BLaER1 (cell line): ENCODE data around the gene CRABP2.

Source experiments
- H3K27ac ChIP-seq: shearing (Covaris generic); formaldehyde crosslinking; 2 replicates; pipeline ENCODE4 v1.8.1; 2022
- H3K27me3 ChIP-seq: shearing (Covaris generic); formaldehyde crosslinking; 2 replicates; pipeline ENCODE4 v1.8.1; 2022
- H3K36me3 ChIP-seq: shearing (Covaris generic); formaldehyde crosslinking; 2 replicates; pipeline ENCODE4 v1.8.1; 2022
- H3K4me1 ChIP-seq: shearing (Covaris generic); formaldehyde crosslinking; 2 replicates; pipeline ENCODE4 v1.8.1; 2022
- H3K4me2 ChIP-seq: shearing (Covaris generic); formaldehyde crosslinking; 2 replicates; pipeline ENCODE4 v1.8.1; 2022
- H3K4me3 ChIP-seq: shearing (Covaris generic); formaldehyde crosslinking; 2 replicates; pipeline ENCODE4 v1.8.1; 2022
- H3K9ac ChIP-seq: shearing (Covaris generic); formaldehyde crosslinking; 2 replicates; pipeline ENCODE4 v1.8.1; 2022
- H3K9me3 ChIP-seq: shearing (Covaris generic); formaldehyde crosslinking; 2 replicates; pipeline ENCODE4 v1.8.1; 2022
- H4K20me1 ChIP-seq: shearing (Covaris generic); formaldehyde crosslinking; 2 replicates; pipeline ENCODE4 v1.8.1; 2022
- Cebpa-rat ChIP-seq: shearing (Covaris generic); IDR thresholded peaks from 2 replicates; pipeline ENCODE4 v1.8.1; 2022

Gene CRABP2

DNA sequence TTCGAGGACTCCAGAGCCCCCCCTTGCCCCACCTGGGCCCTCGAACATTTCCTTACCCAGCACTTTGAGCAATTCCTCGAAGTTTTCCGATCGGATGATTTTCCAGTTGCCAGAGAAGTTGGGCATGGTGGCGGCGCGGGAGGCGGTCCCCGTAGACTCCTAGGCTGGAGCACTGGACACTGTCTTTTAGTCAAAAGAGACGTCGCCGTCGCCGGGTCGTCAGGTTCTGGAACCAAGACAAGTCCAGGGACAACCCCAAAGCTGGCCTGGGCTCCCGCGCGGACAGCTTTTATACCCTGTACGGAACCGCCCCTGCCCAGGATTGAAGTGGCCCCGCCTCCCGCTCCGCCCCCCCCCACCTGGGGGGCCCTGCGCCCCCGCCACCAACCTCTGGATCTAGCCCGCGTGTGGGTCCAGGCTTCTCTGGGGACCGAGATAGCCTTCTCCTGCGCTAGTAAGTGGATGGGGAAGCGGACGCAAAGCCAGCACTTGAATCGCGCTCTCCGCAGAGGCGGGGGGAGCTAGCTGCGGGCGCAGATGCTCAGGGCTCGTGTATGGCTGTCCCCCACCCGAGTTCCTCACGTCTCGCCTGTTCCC is at the start of gene CRABP2:
Gene CRABP2, minus strand, starts transcription at position 263 of the 597 bp plus-strand sequence. Its CDS starts 137 bp downstream, at position 126.
- Histone ChIP-seq H3K4me1 (peaks cover 36% of the 10 kb centered on the region), H3K36me3 (no peaks in the 10 kb centered on the region), H3K27me3 (peaks cover 38% of the 10 kb centered on the region), H3K27ac (peak within 1 kb of the TSS; percentile 81), H4K20me1 (no peaks in the 10 kb centered on the region; the same call in none of the 2 replicates), H3K4me3 (peak within 1 kb of the TSS; percentile 69), H3K9me3 (no peaks in the 10 kb centered on the region), H3K9ac (peak within 1 kb of the TSS; percentile 77), H3K4me2 (peak within 1 kb of the TSS; percentile 99)
- no peak for TF ChIP-seq Cebpa-rat

GRCh38 chr1:156754219-156754618 is 48.8 kb upstream of the CRABP2 start:
- Histone ChIP-seq H3K9me3 (no peaks in the 10 kb centered on the region), H3K36me3 (peaks cover 6% of the 10 kb centered on the region; the same call in 1 of the 2 replicates), H3K27ac (peak overlapping the region; percentile 98), H3K4me2 (peak overlapping the region; percentile 94), H3K27me3 (no peaks in the 10 kb centered on the region), H3K9ac (peak overlapping the region; percentile 100; the same call in 1 of the 2 replicates), H3K4me3 (peak overlapping the region; percentile 12; the same call in 1 of the 2 replicates), H4K20me1 (no peaks in the 10 kb centered on the region), H3K4me1 (peaks cover 36% of the 10 kb centered on the region)
- TF ChIP-seq Cebpa-rat: 0 out of 2 replicates have a peak, but pooled peaks have one; percentile 16

- TF ChIP-seq Cebpa-rat: 0 out of 2 replicates have a peak, but pooled peaks have one; percentile 27
- Histone ChIP-seq H3K4me1 (peaks cover 42% of the 10 kb centered on the region), H3K4me3 (peak overlapping the region; percentile 84), H3K27ac (peak overlapping the region; percentile 98), H3K9ac (peak overlapping the region; percentile 100), H3K9me3 (no peaks in the 10 kb centered on the region), H3K4me2 (peak overlapping the region; percentile 94), H3K36me3 (peaks cover 18% of the 10 kb centered on the region; the same call in 1 of the 2 replicates), H4K20me1 (peaks cover 2% of the 10 kb centered on the region; the same call in 1 of the 2 replicates), H3K27me3 (no peaks in the 10 kb centered on the region)
Measured at GRCh38 chr1:156752843-156753482, 47.6 kb upstream of the CRABP2 start.

DNA sequence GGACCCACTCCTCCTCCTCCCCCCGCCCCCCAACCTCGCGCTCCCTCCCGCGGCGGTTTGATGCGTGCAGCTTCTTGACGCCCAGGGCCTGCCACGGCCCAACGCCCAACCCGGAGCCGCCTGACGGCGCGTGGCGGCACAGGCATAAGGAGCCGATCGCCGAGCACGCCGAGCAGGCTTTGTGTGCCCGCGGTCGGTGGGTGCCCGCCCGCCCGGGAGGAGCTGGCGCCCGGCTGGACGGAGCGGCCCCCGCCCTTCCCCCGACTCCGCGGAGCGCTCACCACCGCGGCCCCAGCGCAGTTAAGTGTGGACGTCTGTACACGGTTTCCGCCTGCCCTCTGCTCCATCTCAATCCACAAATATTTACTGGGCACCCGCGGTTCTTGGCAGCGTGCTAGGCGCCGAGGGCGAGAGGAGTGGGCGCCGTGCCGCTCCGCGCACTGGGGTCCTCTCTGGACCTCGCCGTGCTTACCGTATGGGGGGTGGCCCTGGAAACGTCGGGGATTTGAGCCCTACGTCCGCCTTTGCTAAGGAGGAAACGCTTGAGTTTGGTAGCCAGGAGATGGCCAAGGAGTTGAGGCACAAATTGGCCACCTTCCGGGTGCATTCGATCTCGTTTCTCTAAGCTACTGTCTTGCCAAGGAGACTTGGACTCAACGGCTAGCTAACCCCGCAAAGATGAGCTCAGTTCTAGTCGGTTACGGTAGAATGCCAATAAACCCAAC is 46.5 kb upstream of the CRABP2 start:
- no peak for TF ChIP-seq Cebpa-rat
- Histone ChIP-seq H3K4me3 (peak overlapping the region; percentile 84), H3K27ac (peak overlapping the region; percentile 98), H4K20me1 (peaks cover 10% of the 10 kb centered on the region), H3K36me3 (peaks cover 18% of the 10 kb centered on the region; the same call in 1 of the 2 replicates), H3K9ac (peak overlapping the region; percentile 100), H3K4me2 (peak overlapping the region; percentile 94), H3K27me3 (no peaks in the 10 kb centered on the region), H3K4me1 (peaks cover 46% of the 10 kb centered on the region), H3K9me3 (no peaks in the 10 kb centered on the region)

DNA sequence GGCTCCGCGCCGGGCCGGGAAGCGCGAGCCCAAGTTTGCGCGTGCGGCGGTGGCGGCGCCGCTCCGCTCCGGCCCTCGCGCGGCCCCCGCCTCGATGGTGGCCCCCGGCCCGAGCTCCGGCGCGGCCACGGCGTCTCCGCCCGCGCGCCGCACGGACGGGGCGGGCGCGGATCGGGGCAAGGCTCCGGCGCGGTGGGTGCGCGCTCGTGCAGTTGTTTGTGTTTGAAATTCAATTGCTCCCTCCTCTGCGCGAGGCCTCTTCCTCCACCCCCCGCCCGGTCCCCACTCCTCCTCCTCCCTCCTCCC is 46.0 kb upstream of the CRABP2 start, which contains the start of gene HDGF:
Gene HDGF, minus strand, starts transcription at position 225 of the 306 bp plus-strand sequence. CDS start 246 bp downstream, outside the sequence.
- H3K4me1 ChIP-seq: peaks cover 51% of the 10 kb centered on the region
- peak within 1 kb of the TSS; percentile 96 for H3K4me2 ChIP-seq
- no peaks in the 10 kb centered on the region for H3K9me3 ChIP-seq
- H3K27ac ChIP-seq: peak within 1 kb of the TSS; percentile 98
- no peaks in the 10 kb centered on the region for H3K27me3 ChIP-seq
- peaks cover 16% of the 10 kb centered on the region for H4K20me1 ChIP-seq
- H3K9ac ChIP-seq: peak within 1 kb of the TSS; percentile 100
- H3K36me3 ChIP-seq: peaks cover 18% of the 10 kb centered on the region; the same call in 1 of the 2 replicates
- H3K4me3 ChIP-seq: peak within 1 kb of the TSS; percentile 84
- TF ChIP-seq Cebpa-rat: no peak

- peaks cover 23% of the 10 kb centered on the region for H3K36me3 ChIP-seq
- H3K4me3 ChIP-seq: peak overlapping the region; percentile 84
- peak overlapping the region; percentile 100 for H3K9ac ChIP-seq
- peak; percentile 61; the same call in 1 of the 2 replicates for TF ChIP-seq Cebpa-rat
- peak overlapping the region; percentile 98 for H3K27ac ChIP-seq
- peaks cover 54% of the 10 kb centered on the region for H3K4me1 ChIP-seq
- H4K20me1 ChIP-seq: peaks cover 21% of the 10 kb centered on the region
- peak overlapping the region; percentile 96 for H3K4me2 ChIP-seq
- no peaks in the 10 kb centered on the region for H3K27me3 ChIP-seq
- no peaks in the 10 kb centered on the region for H3K9me3 ChIP-seq
Measured at GRCh38 chr1:156750711-156751450, 45.5 kb upstream of the CRABP2 start.

- TF ChIP-seq Cebpa-rat: no peak
- peaks cover 54% of the 10 kb centered on the region for H3K4me1 ChIP-seq
- no peaks in the 10 kb centered on the region for H3K9me3 ChIP-seq
- peak overlapping the region; percentile 96 for H3K4me2 ChIP-seq
- peaks cover 29% of the 10 kb centered on the region for H3K36me3 ChIP-seq
- H4K20me1 ChIP-seq: peaks cover 27% of the 10 kb centered on the region
- H3K9ac ChIP-seq: peak overlapping the region; percentile 100
- no peaks in the 10 kb centered on the region for H3K27me3 ChIP-seq
- H3K4me3 ChIP-seq: peak overlapping the region; percentile 84
- H3K27ac ChIP-seq: peak overlapping the region; percentile 98
Measured at GRCh38 chr1:156750191-156750672, 44.8 kb upstream of the CRABP2 start.

- Histone ChIP-seq H3K9ac (peak overlapping the region; percentile 100), H3K27ac (peak overlapping the region; percentile 98), H3K4me2 (peak overlapping the region; percentile 96), H3K4me1 (peaks cover 54% of the 10 kb centered on the region), H3K9me3 (no peaks in the 10 kb centered on the region), H4K20me1 (peaks cover 34% of the 10 kb centered on the region), H3K27me3 (no peaks in the 10 kb centered on the region), H3K4me3 (peak overlapping the region; percentile 84), H3K36me3 (peaks cover 36% of the 10 kb centered on the region)
- no peak for TF ChIP-seq Cebpa-rat
Measured at GRCh38 chr1:156749419-156750118, 44.2 kb upstream of the CRABP2 start.
